GM13977 (cell line): ENCODE measurements around the gene BICC1.

Experiments
- DNase-seq: peaks from one replicate; pipeline ENCODE4 v3.0.0; 2012; ENCODE audit warnings: low spot score
- CTCF ChIP-seq: IDR thresholded peaks from 2 replicates; pipeline ENCODE4 v1.5.1; 2012; ENCODE audit warnings: mild to moderate bottlenecking, control low read depth; ENCODE audit not compliant: insufficient read depth; ENCODE audit errors: extremely low read depth, missing control alignments
- in situ Hi-C: fragments of 300-500 bp; cut with MboI; formaldehyde crosslinking; loops from one replicate; pipeline ENCODE4 v1.12.0; 2022; ENCODE audit warnings: low sequenced_read_pairs, low pct_unique_long_range_greater_than_20kb, mixed read lengths, inconsistent platforms; ENCODE audit not compliant: unreplicated experiment

The BICC1 gene

DNA sequence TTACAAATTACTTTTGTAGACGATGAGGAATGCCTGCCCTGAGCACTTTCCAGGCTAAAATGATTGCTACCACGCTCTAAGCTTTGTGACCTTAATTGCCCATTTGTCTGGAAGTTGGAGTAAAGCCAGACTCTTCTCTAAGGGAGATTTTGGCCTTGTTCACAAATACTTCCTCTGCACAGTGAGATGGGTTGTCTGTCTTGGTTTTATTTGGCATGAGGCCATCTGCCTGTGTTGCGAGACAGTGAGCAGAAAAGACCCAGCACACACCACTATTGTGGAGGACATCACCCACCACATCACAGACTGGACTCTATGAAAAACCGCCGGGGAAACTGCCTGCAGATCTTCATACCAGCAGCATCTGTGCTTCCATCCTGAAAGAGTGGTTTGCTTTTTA lies 138.4 kb downstream of the BICC1 start:
- in situ Hi-C loops, result no loop called here
- no peak for DNase-seq
- no peak for TF ChIP-seq CTCF

DNA sequence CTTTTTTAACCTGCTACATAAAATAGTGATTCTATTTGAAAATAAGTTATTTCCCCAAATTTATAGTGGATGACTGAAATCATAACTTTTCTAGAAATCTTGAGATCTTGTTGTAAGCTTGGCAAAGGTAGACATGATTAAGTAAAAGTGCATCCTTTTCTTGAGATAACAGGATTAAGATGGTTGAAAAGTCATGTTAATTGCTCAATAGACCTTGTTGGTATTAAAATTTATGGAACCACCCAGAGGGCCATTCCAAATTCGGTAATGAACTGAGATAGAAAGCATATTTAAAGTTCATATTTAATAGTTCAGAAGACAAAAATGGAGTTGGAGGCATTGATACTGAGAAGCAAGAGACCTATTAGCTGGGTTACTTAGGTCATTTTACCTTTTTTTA lies 139.1 kb downstream of the BICC1 start:
- in situ Hi-C loops, result no loop called here
- no peak for TF ChIP-seq CTCF
- no peak for DNase-seq

- in situ Hi-C loops, result no loop called here
- no peak for DNase-seq
Measured at GRCh38 chr10:58653139-58653538, 140.5 kb downstream of the BICC1 start.

DNA sequence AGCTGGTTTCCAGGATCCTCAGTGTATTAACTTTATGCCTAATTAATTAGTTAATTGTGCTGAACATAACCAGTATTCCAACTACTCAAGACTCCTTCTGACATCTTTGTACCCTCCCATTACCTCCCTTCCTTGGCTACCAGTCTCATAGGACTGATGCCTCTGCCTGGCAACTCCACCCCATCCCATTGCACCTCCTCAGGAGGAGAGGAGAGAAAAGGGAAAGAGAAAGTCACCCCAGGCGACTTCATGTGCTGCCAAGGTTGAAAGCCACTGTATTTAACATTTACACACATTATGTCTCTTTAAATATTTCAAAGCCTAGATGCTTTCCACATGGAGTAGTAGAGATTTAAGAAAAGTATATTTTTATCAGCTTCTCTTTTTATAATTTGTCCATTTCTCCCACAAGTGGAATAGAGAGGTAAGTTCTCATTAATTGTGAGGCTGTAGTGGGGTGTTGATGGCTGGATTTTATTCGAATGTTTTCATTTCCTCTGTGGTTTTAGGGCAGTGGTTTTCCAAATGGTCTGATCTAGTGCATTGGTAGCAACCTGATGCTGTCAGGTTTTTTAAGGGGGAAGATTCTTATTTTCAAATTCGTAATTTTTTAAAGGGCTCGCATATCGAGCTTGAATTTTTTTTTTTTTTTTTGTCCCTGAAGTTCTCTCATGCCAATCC lies 148.0 kb downstream of the BICC1 start:
- TF ChIP-seq CTCF, result no peak
- DNase-seq, result no peak
- in situ Hi-C loops, result no loop called here

More at GRCh38 chr10:58653139-58653538, 140.5 kb downstream of the BICC1 start:
- TF ChIP-seq CTCF, result no peak

GRCh38 chr10:58661336-58661735 lies 148.7 kb downstream of the BICC1 start:
- TF ChIP-seq CTCF, result no peak
- in situ Hi-C loops, result no loop called here
- no peak for DNase-seq

- DNase-seq, result no peak
- in situ Hi-C loops, result no loop called here
- TF ChIP-seq CTCF, result no peak
Measured at GRCh38 chr10:58661902-58662301, 149.2 kb downstream of the BICC1 start.

- DNase-seq, result no peak
- in situ Hi-C loops, result no loop called here
- TF ChIP-seq CTCF, result no peak
Measured at GRCh38 chr10:58662314-58662713, 149.6 kb downstream of the BICC1 start.
